Astrocyte of the cerebellum (primary cell): ENCODE results near the gene GALNT1.

Experiments used
- DNase-seq: peaks from one replicate; pipeline ENCODE4 v3.0.0-alpha.2; 2011; ENCODE audit warnings: low read depth
- H3K4me3 ChIP-seq: 2 replicates; pipeline ENCODE4 v1.5.1; 2011; ENCODE audit warnings: mild to moderate bottlenecking, low read depth, low read length, moderate library complexity
- CTCF ChIP-seq: IDR thresholded peaks from 2 replicates; pipeline ENCODE4 v1.5.1; 2012; ENCODE audit warnings: low read length, low read depth, moderate library complexity, mild to moderate bottlenecking; ENCODE audit errors: missing control alignments
- in situ Hi-C: cut with HindIII; loops from 2 replicates; pipeline ENCODE4 v1.10.0; 2017; ENCODE audit warnings: low sequenced_read_pairs

GALNT1 gene

DNA sequence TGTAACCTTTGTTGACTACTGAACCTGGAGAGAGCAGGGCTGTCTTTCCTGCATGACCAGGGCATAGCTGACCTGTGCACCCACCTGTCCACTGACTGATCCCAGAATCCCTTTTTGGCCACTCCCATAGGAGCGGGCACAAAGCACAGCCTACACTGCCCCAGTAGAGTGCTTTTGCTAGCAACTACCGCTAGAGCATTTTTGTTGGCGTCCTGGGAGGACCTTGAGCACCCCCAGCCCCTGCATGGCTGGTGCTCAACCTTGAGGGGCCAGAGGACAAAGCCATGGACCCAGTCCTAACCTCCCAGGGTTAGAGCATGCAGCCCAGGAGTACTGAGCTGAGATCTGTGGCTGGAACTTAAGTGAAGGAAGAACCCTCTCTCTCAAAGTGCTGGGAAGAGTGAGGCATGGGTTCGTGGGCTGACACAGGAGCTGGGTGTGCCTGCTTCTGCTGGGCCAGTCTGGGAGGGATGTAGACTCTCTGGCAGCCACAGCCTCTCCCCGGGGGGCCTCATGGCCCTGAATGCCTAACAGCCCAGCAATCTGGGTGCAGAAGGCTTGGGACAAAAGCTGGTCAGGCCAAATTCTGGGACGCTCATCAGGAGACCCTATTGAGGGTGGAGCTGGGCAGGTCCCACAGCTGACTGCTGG is 140.0 kb downstream of the GALNT1 start:
- no peak overlapping the region for H3K4me3 ChIP-seq
- no peak for DNase-seq
- no peak for TF ChIP-seq CTCF
- in situ Hi-C loops: no loop called here

DNA sequence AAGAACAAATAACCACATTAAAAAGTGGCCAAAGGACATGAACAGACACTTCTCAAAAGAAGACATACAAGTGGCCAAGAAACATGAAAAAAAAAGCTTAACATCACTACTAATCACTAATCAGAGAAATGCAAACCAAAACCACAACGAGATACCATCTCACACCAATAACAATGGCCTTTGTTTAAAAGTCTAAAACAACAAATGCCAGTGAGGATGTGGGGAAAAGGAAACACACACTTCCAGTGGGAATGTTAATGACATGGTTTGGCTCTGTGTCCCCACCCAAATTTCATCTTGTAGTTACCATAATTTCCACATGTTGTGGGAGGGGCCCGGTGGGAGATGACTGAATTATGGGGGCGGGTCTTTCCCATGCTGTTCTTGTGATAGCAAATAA is 147.1 kb downstream of the GALNT1 start:
- in situ Hi-C loops: no loop called here

DNA sequence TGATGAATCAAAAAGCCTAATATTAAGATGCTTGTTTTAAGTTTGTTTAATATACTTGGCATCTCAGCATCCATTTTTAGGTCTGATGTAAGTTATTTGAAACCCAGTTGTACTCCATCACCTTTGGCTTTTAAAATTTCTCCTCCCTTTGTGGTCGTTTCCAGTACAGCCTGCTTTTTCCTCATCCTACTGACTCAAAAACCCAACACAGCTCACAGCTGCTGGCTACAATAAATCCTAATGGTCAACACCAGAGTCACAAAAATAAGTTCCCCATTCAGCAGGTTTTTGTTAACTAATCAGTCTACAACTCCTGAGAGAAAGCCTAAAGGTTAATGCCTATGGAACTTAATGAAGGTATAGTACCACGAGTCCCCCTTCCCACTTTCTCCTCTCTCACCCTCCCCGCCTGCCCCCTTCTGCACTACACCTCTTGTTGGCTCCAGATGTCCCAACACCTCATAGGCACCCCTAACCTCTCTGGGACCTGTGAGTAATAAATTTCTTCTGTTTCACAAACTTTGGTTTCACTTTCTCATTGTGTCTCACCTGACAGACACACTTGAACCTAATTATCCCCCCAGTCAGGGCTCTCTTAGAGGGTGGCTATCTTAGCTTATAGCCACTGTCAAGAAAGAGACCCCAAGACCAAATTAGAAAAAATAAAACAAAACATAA is 148.6 kb downstream of the GALNT1 start:
- in situ Hi-C loops: no loop called here
- no peak for DNase-seq
- no peak overlapping the region for H3K4me3 ChIP-seq

More for the DNA sequence above, 147.1 kb downstream of the GALNT1 start:
- no peak for DNase-seq
- no peak overlapping the region for H3K4me3 ChIP-seq
- TF ChIP-seq CTCF: no peak

DNA sequence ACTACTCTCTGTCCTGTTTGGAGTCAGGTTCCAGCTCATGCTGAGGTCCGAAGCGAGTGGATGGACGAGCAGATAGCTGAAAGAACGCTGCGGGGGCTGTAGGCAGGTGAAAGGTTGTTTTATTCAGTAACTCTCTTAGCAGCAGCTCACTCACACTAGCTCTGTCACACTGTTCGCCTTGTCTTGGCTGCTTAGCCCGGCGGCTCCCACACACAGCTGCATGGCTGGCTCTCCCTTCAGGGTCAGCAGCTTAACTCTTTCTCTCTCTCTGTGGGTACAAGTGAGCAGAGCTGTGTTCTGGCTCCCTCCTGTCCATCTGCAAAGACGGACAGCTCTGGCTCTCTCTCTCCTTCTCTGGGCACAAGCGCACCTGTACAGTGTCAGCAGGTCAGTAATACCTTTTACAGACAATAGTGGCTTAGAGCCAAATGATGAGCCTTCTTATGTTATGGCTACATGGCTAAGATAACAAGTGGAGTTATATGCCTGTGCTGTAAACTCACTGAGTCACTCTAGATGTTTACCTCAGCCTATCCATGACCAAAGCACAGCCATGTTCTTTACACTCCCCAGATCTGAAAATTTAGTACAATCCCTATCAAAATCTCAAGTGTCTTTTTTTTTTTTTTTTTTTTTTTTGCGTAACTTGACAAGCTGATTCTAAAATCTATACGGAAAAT is 149.3 kb downstream of the GALNT1 start:
- in situ Hi-C loops: no loop called here
- DNase-seq: no peak
- no peak overlapping the region for H3K4me3 ChIP-seq
- no peak for TF ChIP-seq CTCF

More for the DNA sequence above, 148.6 kb downstream of the GALNT1 start:
- no peak for TF ChIP-seq CTCF

DNA sequence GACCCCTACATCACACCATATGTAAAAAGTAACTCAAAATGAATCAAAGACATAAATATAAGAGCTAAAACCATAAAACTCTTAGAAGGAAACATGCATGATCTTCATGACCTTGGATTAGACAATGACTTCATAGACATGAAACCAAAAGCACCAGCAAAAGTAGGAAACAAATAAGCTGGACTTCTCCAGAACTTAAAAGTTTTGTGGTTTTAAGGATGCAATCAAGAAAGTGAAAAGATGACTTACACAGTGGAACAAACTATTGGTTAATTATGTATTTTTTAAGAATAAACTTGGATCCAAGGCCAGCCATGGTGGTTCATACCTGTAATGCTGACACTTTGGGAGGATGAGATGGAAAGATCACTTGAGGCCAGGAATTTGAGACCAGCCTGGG is 150.2 kb downstream of the GALNT1 start:
- in situ Hi-C loops: no loop called here
- no peak for TF ChIP-seq CTCF
- no peak for DNase-seq
- H3K4me3 ChIP-seq: no peak overlapping the region

GRCh38 chr18:35732162-35732561 is 150.6 kb downstream of the GALNT1 start:
- no peak overlapping the region for H3K4me3 ChIP-seq
- in situ Hi-C loops: no loop called here
- TF ChIP-seq CTCF: no peak
- no peak for DNase-seq
